Endothelial cell (in vitro differentiated cells): ENCODE data around the gene TBC1D5. TPM values are rescaled to one million over a fixed set of nuclear protein-coding genes. Genes with fewer than 3 reads are reported as not detected.

ENCODE experiments used
- DNase-seq: peaks from one replicate; pipeline ENCODE4 v3.0.0; 2021; ENCODE audit warnings: low spot score
- H3K27ac Mint-ChIP-seq: one replicate; pipeline ENCODE4 v1.8.0; 2021; ENCODE audit warnings: mixed read lengths, inconsistent platforms; ENCODE audit not compliant: unreplicated experiment
- H3K27me3 Mint-ChIP-seq: one replicate; pipeline ENCODE4 v1.8.0; 2021; ENCODE audit warnings: mild to moderate bottlenecking, moderate library complexity, mixed read lengths, inconsistent platforms; ENCODE audit not compliant: unreplicated experiment
- H3K36me3 Mint-ChIP-seq: one replicate; pipeline ENCODE4 v1.8.0; 2021; ENCODE audit warnings: mild to moderate bottlenecking, low read depth, mixed read lengths, inconsistent platforms; ENCODE audit not compliant: unreplicated experiment
- H3K4me1 Mint-ChIP-seq: one replicate; pipeline ENCODE4 v1.8.0; 2021; ENCODE audit warnings: mild to moderate bottlenecking, mixed read lengths, inconsistent platforms; ENCODE audit not compliant: unreplicated experiment
- H3K4me3 Mint-ChIP-seq: one replicate; pipeline ENCODE4 v1.8.0; 2021; ENCODE audit warnings: mild to moderate bottlenecking, mixed read lengths, inconsistent platforms; ENCODE audit not compliant: unreplicated experiment
- H3K9me3 Mint-ChIP-seq: one replicate; pipeline ENCODE4 v1.8.0; 2021; ENCODE audit warnings: mixed read lengths, inconsistent platforms; ENCODE audit not compliant: unreplicated experiment
- CTCF ChIP-seq: fragments of 200-600 bp; sonication (generic); IDR thresholded peaks from one replicate; pipeline ENCODE4 v1.5.0; 2021; ENCODE audit warnings: antibody characterized with exemption; ENCODE audit not compliant: unreplicated experiment
- total RNA-seq: library from RNA; stranded (reverse); fragmentation: NEBNext Ultra II Directional; extraction: Animal tissue kit (Norgen Biotek cat#: 25700); gene quantifications from one replicate; pipeline ENCODE4 v1.2.1, GENCODE V29; 2021; ENCODE audit not compliant: unreplicated experiment

Gene TBC1D5
- total RNA-seq, 1 donor from 2014 or later, result 48.2 TPM

GRCh38 chr3:17288839-17289399 is 453.5 kb downstream of the TBC1D5 start:
- Mint-ChIP-seq H3K36me3 (peaks cover 4% of the 10 kb centered on the region), H3K27me3 (no peaks in the 10 kb centered on the region), H3K27ac (no peak overlapping the region), H3K9me3 (no peaks in the 10 kb centered on the region), H3K4me1 (peaks cover 3% of the 10 kb centered on the region), H3K4me3 (no peak overlapping the region)
- TF ChIP-seq CTCF, result no peak
- DNase-seq, result no peak

GRCh38 chr3:17287006-17287689 is 455.3 kb downstream of the TBC1D5 start:
- Mint-ChIP-seq H3K4me1 (peaks cover 3% of the 10 kb centered on the region), H3K9me3 (no peaks in the 10 kb centered on the region), H3K27ac (no peak overlapping the region), H3K4me3 (no peak overlapping the region), H3K27me3 (no peaks in the 10 kb centered on the region), H3K36me3 (peaks cover 4% of the 10 kb centered on the region)
- TF ChIP-seq CTCF, result no peak
- DNase-seq, result no peak

- H3K9me3 Mint-ChIP-seq, result no peaks in the 10 kb centered on the region
Measured at GRCh38 chr3:17278006-17278405, 464.4 kb downstream of the TBC1D5 start.

GRCh38 chr3:17266846-17267245 is 475.6 kb downstream of the TBC1D5 start:
- Mint-ChIP-seq H3K4me1 (no peaks in the 10 kb centered on the region), H3K27me3 (no peaks in the 10 kb centered on the region), H3K27ac (no peak overlapping the region), H3K36me3 (no peaks in the 10 kb centered on the region), H3K9me3 (no peaks in the 10 kb centered on the region), H3K4me3 (no peak overlapping the region)
- TF ChIP-seq CTCF, result no peak
- DNase-seq, result no peak

More at GRCh38 chr3:17278006-17278405, 464.4 kb downstream of the TBC1D5 start:
- DNase-seq, result no peak
- Mint-ChIP-seq H3K36me3 (no peaks in the 10 kb centered on the region), H3K4me1 (no peaks in the 10 kb centered on the region), H3K27me3 (no peaks in the 10 kb centered on the region), H3K4me3 (no peak overlapping the region), H3K27ac (no peak overlapping the region)
- no peak for TF ChIP-seq CTCF

- Mint-ChIP-seq H3K9me3 (no peaks in the 10 kb centered on the region), H3K4me3 (no peak overlapping the region), H3K27ac (no peak overlapping the region), H3K36me3 (no peaks in the 10 kb centered on the region), H3K27me3 (peaks cover under 1% of the 10 kb centered on the region), H3K4me1 (peaks cover under 1% of the 10 kb centered on the region)
- no peak for DNase-seq
- TF ChIP-seq CTCF, result no peak
Measured at GRCh38 chr3:17261627-17262369, 480.6 kb downstream of the TBC1D5 start.
